Uterus (tissue), 2 donors: ENCODE results near the gene PCDHB16.

Experiments
- POLR2A ChIP-seq, 2 donors: fragments of 450-650 bp; IDR thresholded peaks; one replicate each; pipeline ENCODE4 v1.6.1; 2016; ENCODE audit warnings: antibody characterized with exemption in 2 of 2, mild to moderate bottlenecking in 1 of 2, moderate library complexity in 1 of 2
- TF ChIP-seq, protein P1 (sequence below), 4 experiments: fragments of 200-600 bp in 2 of 4; fragments of 450-650 bp in 2 of 4; sonication (generic) in 2 of 4; IDR thresholded peaks; one replicate each; pipeline ENCODE4 v1.5.1; 2016 to 2019; ENCODE audit warnings: antibody characterized with exemption in 4 of 4, mild to moderate bottlenecking in 2 of 4, moderate library complexity in 1 of 4

DNA sequence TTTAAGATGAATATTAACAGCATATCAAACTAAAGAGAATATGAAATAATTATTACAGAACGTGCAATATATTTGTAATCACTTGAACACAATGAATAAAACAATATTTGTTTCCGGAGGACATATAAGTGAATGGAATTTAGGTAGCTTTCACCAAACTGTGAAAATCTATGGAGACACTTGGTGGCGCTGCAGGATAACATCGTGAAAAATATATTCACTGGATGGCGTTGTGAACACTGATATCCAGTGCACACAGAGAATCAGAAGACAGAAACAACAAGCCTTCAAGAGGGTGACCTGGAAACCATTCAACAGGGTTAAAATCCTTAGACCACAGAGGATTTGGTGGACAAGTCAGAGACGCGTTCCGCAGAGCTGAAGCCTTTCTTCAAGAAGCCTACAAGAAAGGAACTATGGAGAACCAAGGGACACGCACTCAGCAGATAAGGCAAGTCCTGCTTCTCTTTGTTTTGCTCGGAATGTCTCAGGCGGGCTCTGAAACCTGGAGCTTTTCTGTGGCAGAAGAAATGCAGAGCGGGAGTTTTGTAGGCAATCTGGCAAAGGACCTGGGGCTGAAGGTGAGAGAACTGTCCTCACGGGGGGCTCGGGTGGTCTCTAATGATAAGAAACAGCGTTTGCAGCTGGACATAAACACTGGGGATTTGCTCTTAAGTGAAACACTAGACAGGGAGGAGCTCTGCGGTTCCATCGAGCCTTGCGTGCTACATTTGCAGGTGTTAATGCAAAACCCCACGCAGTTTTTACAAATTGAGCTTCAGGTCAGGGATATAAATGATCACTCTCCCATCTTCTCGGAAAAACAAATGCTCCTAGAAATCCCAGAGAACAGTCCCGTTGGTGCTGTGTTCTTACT is 17.4 kb downstream of the PCDHB16 start, which contains the start of gene PCDHB11:
- TF ChIP-seq, protein P1, sequence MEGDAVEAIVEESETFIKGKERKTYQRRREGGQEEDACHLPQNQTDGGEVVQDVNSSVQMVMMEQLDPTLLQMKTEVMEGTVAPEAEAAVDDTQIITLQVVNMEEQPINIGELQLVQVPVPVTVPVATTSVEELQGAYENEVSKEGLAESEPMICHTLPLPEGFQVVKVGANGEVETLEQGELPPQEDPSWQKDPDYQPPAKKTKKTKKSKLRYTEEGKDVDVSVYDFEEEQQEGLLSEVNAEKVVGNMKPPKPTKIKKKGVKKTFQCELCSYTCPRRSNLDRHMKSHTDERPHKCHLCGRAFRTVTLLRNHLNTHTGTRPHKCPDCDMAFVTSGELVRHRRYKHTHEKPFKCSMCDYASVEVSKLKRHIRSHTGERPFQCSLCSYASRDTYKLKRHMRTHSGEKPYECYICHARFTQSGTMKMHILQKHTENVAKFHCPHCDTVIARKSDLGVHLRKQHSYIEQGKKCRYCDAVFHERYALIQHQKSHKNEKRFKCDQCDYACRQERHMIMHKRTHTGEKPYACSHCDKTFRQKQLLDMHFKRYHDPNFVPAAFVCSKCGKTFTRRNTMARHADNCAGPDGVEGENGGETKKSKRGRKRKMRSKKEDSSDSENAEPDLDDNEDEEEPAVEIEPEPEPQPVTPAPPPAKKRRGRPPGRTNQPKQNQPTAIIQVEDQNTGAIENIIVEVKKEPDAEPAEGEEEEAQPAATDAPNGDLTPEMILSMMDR (IDR thresholded peaks at IDR 0.05), result no peak
- no peak for TF ChIP-seq POLR2A (IDR thresholded peaks at IDR 0.05)
